Measurements from ENCODE around the gene ENTPD2.
A peak's percentile ranks its signal among the peaks of the same experiment; 100 is the strongest.

Gene ENTPD2

GRCh38 chr9:137053944-137054931, at the start of gene ENTPD2:
Gene ENTPD2, minus strand, starts transcription at chr9:137054061. Its CDS starts 64 bp downstream, at chr9:137053997.
- peak; percentile 42 for DNase-seq

GRCh38 chr9:137103206-137103999, 49.5 kb upstream of the ENTPD2 start:
- DNase-seq, result no peak

- DNase-seq, result no peak
Measured at GRCh38 chr9:137099231-137099630, 45.4 kb upstream of the ENTPD2 start.

- no peak for DNase-seq
Measured at GRCh38 chr9:137097761-137098462, 44.1 kb upstream of the ENTPD2 start.

GRCh38 chr9:137096785-137097546, 43.1 kb upstream of the ENTPD2 start:
- DNase-seq, result no peak

GRCh38 chr9:137095664-137096517, 42.0 kb upstream of the ENTPD2 start:
- DNase-seq, result no peak

- no peak for DNase-seq
Measured at GRCh38 chr9:137089232-137089947, 35.5 kb upstream of the ENTPD2 start.

GRCh38 chr9:137088121-137088520, 34.3 kb upstream of the ENTPD2 start:
- no peak for DNase-seq

- DNase-seq, result no peak
Measured at GRCh38 chr9:137087409-137087925, 33.6 kb upstream of the ENTPD2 start.

GRCh38 chr9:137086531-137087408, 32.9 kb upstream of the ENTPD2 start, which contains the start of gene MAN1B1:
Gene MAN1B1, plus strand, starts transcription at chr9:137086985. Its CDS starts 15 bp downstream, at chr9:137087000.
- peak; percentile 98 for DNase-seq

GRCh38 chr9:137085920-137086530, 32.2 kb upstream of the ENTPD2 start:
- no peak for DNase-seq

- DNase-seq, result no peak
Measured at GRCh38 chr9:137084526-137084925, 30.7 kb upstream of the ENTPD2 start.

- no peak for DNase-seq
Measured at GRCh38 chr9:137083394-137084004, 29.6 kb upstream of the ENTPD2 start.

- DNase-seq, result no peak
Measured at GRCh38 chr9:137082925-137083290, 29.0 kb upstream of the ENTPD2 start.

- no peak for DNase-seq
Measured at GRCh38 chr9:137082222-137082924, 28.5 kb upstream of the ENTPD2 start.

- no peak for DNase-seq
Measured at GRCh38 chr9:137080260-137081122, 26.6 kb upstream of the ENTPD2 start.

GRCh38 chr9:137079401-137079787, 25.5 kb upstream of the ENTPD2 start:
- no peak for DNase-seq
